IPS DF 6.9 (cell line): ENCODE measurements around the gene MMRN2.
"Not testable (repeated sequence)": the region's sequence is repeated elsewhere in the genome, so short reads cannot be mapped to it uniquely, and the experiment has no call there.

Experiments
- DNase-seq: peaks from one replicate; pipeline ENCODE4 v3.0.0-alpha.2; 2013; ENCODE audit warnings: low read depth, low spot score
- H3K27ac ChIP-seq: one replicate; pipeline ENCODE4 v1.5.1; 2013; ENCODE audit warnings: low read length, control low read depth
- H3K27me3 ChIP-seq: 2 replicates; pipeline ENCODE4 v1.6.1; 2013; ENCODE audit warnings: mild to moderate bottlenecking, low read length; ENCODE audit not compliant: control insufficient read depth, insufficient read depth
- H3K36me3 ChIP-seq: 2 replicates; pipeline ENCODE4 v1.6.1; 2013; ENCODE audit warnings: low read length; ENCODE audit not compliant: control insufficient read depth, insufficient read depth
- H3K4me1 ChIP-seq: 2 replicates; pipeline ENCODE4 v1.6.1; 2013; ENCODE audit warnings: low read length; ENCODE audit not compliant: control insufficient read depth, insufficient read depth
- H3K4me3 ChIP-seq: 2 replicates; pipeline ENCODE4 v1.5.1; 2013; ENCODE audit warnings: mild to moderate bottlenecking, low read length
- H3K9me3 ChIP-seq: 2 replicates; pipeline ENCODE4 v1.6.1; 2013; ENCODE audit warnings: low read length, inconsistent platforms; ENCODE audit not compliant: control insufficient read depth, insufficient read depth
- WGBS: extraction: QIAGEN DNeasy Blood & Tissue Kit; methylation state at CpG from one replicate; pipeline ENCODE4 v1.1.7; 2013; ENCODE audit warnings: mixed read lengths, missing lambda C conversion rate; ENCODE audit not compliant: insufficient read length, insufficient coverage; 5-methylcytosine and 5-hydroxymethylcytosine counted together

Gene MMRN2, protein sequence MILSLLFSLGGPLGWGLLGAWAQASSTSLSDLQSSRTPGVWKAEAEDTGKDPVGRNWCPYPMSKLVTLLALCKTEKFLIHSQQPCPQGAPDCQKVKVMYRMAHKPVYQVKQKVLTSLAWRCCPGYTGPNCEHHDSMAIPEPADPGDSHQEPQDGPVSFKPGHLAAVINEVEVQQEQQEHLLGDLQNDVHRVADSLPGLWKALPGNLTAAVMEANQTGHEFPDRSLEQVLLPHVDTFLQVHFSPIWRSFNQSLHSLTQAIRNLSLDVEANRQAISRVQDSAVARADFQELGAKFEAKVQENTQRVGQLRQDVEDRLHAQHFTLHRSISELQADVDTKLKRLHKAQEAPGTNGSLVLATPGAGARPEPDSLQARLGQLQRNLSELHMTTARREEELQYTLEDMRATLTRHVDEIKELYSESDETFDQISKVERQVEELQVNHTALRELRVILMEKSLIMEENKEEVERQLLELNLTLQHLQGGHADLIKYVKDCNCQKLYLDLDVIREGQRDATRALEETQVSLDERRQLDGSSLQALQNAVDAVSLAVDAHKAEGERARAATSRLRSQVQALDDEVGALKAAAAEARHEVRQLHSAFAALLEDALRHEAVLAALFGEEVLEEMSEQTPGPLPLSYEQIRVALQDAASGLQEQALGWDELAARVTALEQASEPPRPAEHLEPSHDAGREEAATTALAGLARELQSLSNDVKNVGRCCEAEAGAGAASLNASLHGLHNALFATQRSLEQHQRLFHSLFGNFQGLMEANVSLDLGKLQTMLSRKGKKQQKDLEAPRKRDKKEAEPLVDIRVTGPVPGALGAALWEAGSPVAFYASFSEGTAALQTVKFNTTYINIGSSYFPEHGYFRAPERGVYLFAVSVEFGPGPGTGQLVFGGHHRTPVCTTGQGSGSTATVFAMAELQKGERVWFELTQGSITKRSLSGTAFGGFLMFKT

DNA sequence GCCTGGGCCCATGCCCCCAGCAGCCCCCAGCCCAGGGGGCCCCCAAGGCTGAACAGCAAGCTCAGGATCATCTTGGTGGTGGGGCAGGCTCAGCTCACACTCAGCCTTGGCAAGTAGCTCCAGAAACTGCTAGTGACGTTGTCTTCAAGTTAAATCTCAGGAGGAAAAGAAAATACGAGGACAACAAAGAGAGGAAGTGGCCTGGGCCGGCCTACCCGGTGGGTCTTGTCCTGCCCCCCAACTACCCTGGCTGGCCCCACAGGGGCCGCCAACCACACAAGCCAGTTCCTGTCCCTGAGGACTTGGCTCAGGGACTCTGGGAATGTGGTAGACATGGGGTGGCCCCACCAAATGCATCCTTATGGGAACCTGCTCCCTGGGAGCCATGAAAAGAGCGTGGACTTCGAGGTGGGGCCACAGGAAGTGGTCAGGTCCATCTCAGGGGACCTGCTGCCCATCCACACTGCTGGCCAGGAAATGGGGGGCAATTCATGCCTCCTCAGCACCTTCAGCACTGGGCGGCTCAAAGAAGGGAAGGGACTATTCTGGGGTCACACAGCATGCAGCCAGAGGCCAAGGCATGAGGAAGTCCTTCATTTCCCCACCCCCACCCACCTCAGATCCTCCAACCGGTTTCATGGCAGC, at the start of gene MMRN2:
MMRN2 (minus strand) TSS at position 145 of the 645 bp plus-strand sequence; CDS start at position 71, 74 bp downstream.
- Histone ChIP-seq H3K4me1 (peaks cover 40% of the 10 kb centered on the region), H3K9me3 (no peaks in the 10 kb centered on the region), H3K36me3 (no peaks in the 10 kb centered on the region), H3K4me3 (no peak within 1 kb of the TSS), H3K27ac (no peak within 1 kb of the TSS), H3K27me3 (no peaks in the 10 kb centered on the region)
- DNase-seq, result no peak
- no CpG with 5 or more reads among the region's 9 CpGs for WGBS

DNA sequence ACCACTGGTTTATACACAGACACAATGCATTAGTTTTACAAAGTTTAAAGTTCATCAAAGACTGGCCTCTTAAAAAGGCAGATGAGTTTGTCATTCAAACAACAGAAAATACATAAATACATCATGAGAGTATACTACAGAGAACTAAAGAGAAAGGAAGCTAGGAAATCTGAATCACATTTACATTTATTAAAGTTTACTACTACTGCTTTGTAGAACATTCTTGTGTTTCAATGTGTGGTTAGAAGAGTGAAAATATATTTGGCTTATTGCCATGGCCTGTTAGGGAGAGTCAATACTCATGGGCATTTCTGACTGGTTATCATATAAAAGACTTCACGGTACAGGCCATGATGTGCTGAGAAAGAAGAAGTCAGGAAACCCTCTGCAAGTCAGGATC, 49.7 kb upstream of the MMRN2 start:
- not testable (repeated sequence) for H3K9me3 ChIP-seq, DNase-seq, H3K4me1 ChIP-seq, H3K36me3 ChIP-seq, H3K4me3 ChIP-seq, H3K27ac ChIP-seq, H3K27me3 ChIP-seq
- no CpG with 5 or more reads among the region's 1 CpG for WGBS

DNA sequence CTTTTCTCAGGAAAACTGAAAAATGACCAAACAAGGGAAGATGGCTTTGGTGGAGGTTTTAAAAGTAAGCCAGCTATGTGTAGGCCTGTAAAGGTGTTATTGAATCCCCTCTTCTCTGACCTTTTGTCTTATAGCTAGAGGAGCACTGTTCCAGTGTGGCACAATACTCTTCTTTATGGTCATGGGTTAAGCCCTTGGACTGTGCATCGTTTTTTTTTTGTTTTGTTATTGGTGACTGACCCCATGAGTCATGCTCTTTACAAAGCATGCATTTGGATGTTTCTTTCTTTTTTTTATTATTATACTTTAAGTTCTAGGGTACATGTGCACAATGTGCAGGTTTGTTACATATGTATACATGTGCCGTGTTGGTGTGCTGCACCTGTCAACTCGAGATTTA, 43.1 kb upstream of the MMRN2 start:
- no peak for DNase-seq
- no peaks in the 10 kb centered on the region for H3K27me3 ChIP-seq
- H3K4me3 ChIP-seq, result no peak overlapping the region
- no CpG with 5 or more reads among the region's 3 CpGs for WGBS
- H3K4me1 ChIP-seq, result no peaks in the 10 kb centered on the region
- no peak overlapping the region for H3K27ac ChIP-seq
- no peaks in the 10 kb centered on the region for H3K36me3 ChIP-seq
- no peaks in the 10 kb centered on the region for H3K9me3 ChIP-seq

DNA sequence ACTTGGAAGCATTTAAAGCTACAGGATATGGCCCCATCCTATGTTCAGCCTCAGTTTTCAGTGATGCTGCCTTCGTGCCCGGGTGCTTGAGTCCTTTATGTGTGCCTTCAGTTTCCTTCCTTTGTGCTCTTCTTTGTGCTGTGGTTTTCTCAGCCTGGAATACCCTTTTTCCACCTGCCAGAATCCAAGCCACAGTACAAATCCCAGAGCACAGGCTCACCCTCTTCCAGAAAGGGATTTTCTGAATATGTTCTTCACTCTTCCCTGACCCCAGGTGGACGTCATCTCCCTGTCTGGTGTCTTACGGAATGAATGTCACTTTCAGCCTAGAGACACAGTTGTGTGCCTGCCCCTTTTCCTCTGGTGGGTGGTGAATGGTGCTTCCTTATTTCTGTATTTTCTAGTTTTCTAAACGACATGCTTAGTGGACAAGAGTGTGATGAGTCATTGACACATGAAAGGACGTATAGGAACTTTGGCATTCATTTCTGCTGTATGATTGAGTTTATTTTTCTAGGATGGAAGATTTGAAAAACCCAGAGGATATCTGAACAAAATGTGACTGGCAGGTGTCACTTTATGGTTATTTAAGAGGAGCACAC, 42.5 kb upstream of the MMRN2 start:
- no CpG with 5 or more reads among the region's 6 CpGs for WGBS
- not testable (repeated sequence) for DNase-seq

DNA sequence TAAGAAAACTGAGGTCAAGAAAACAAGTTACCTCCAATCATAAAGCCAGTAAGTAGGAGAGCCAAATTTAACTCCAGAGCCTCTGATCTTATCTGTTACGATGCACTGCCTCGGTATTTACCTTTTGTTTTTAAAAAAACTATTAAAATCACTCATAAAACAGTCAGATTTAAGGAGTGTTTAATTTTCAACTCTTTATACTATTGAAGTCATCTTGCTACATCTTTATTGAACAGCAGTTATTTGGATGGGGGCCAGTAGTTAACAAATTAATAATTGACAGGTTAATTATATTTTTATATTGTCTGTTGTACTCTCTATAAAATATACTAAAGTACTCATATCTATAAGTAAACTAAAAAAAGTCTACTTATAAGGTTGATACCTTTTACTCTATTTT, 35.5 kb upstream of the MMRN2 start:
- WGBS, result no CpG with 5 or more reads among the region's 2 CpGs
- no peak for DNase-seq
- no peaks in the 10 kb centered on the region for H3K27me3 ChIP-seq
- H3K9me3 ChIP-seq, result no peaks in the 10 kb centered on the region
- no peak overlapping the region for H3K27ac ChIP-seq
- no peaks in the 10 kb centered on the region for H3K36me3 ChIP-seq
- no peak overlapping the region for H3K4me3 ChIP-seq
- no peaks in the 10 kb centered on the region for H3K4me1 ChIP-seq

More for the DNA sequence above, 42.5 kb upstream of the MMRN2 start:
- H3K27ac ChIP-seq, H3K9me3 ChIP-seq, H3K36me3 ChIP-seq, H3K27me3 ChIP-seq, H3K4me1 ChIP-seq, H3K4me3 ChIP-seq: not testable (repeated sequence)

DNA sequence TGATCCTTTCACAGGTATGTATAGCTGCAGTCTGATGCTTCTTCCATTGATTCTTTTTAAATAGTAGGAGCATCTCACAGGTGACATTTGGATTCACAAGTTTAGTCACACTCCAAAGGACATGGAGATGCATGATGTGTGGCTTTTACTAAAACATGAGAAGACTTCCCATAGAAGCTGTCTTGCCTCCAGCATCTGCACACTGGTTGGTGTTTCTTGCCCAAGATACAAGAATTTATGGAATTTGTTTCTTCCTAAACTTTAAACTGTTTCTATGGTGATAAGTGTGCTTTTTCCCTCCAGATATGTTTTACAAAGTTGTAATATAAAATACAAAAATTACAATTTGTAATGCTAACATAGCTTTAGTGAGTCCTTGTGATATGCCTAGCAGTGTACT, 35.0 kb upstream of the MMRN2 start:
- Histone ChIP-seq H3K4me1 (no peaks in the 10 kb centered on the region), H3K9me3 (no peaks in the 10 kb centered on the region), H3K27me3 (no peaks in the 10 kb centered on the region), H3K36me3 (no peaks in the 10 kb centered on the region), H3K4me3 (no peak overlapping the region), H3K27ac (no peak overlapping the region)
- DNase-seq, result no peak

DNA sequence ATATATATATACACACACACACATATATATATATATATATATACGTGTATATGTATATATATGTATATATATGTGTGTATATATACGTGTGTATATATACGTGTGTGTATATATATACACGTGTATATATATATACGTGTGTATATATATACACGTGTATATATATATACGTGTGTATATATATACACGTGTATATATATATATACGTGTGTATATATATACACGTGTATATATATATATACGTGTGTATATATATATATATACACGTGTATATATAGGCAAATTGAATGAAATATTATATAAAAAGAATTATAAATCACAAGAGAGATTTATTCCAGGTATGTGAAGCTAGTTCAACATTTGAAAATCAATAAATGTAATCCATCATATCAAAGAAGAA, 33.9 kb upstream of the MMRN2 start:
- WGBS, result no CpG with 5 or more reads among the region's 12 CpGs
- not testable (repeated sequence) for H3K27me3 ChIP-seq, H3K4me3 ChIP-seq, H3K27ac ChIP-seq, H3K36me3 ChIP-seq, DNase-seq, H3K4me1 ChIP-seq, H3K9me3 ChIP-seq

DNA sequence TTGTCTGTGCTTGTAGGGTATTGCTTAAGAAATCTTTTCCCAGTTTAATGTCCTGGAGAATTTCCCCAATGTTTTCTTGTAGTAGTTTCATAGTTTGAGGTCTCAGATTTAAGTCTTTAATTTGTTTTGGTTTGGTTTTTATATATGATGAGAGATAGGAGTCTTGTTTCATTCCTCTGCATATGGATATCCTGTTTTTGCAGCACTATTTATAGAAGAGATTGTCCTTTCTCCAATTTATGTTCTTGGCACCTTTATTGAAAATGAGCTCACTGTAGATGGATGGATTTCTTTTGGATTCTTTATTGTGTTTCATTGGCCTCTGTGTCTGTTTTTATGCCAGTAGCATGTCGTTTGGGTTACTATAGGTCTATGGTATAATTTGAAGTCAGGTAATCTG, 31.1 kb upstream of the MMRN2 start:
- H3K4me3 ChIP-seq, result no peak overlapping the region
- no CpG with 5 or more reads among the region's 1 CpG for WGBS
- no peak for DNase-seq

DNA sequence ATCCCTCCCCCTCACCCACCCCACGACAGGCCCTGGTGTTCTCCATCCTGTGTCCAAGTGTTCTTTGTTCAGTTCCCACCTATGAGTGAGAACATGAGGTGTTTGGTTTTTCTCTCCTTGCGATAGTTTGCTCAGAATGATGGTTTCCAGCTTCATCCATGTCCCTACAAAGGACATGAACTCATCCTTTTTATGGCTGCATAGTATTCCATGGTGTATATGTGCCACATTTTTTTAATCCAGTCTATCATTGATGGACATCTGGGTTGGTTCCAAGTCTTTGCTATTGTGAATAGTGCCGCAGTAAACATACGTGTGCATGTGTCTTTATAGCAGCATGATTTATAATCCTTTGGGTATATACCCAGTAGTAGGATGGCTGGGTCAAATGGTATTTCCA, 27.1 kb upstream of the MMRN2 start:
- H3K4me1 ChIP-seq, H3K27me3 ChIP-seq, DNase-seq, H3K4me3 ChIP-seq, H3K9me3 ChIP-seq, H3K36me3 ChIP-seq, H3K27ac ChIP-seq: not testable (repeated sequence)
- no CpG with 5 or more reads among the region's 4 CpGs for whole genome bisulfite sequencing

More for the DNA sequence above, 31.1 kb upstream of the MMRN2 start:
- Histone ChIP-seq H3K27me3 (no peaks in the 10 kb centered on the region), H3K9me3 (no peaks in the 10 kb centered on the region), H3K36me3 (no peaks in the 10 kb centered on the region), H3K27ac (no peak overlapping the region), H3K4me1 (0 out of 2 replicates have a peak, but pooled peaks cover 1% of the 10 kb centered on the region)

DNA sequence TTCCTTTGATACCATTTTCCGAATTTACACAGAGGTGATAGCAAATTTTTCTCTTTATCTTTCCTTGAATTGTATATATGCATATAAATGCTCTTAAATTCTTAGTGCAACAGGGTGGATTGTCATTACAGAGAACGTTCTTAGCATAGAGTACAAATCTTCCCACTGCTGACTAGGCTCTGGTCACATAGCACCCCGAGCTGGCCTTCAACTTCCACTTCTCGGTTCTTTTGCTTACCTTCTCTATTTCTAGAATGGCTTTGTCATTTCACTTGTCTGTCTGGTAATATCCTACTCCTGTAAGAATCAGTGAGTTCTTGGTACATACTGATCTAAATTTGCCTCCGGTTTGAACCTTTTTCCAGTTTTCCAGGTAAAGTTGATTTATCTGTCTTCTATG, 24.3 kb upstream of the MMRN2 start:
- WGBS, result no CpG with 5 or more reads among the region's 5 CpGs
- Histone ChIP-seq H3K9me3 (no peaks in the 10 kb centered on the region), H3K27ac (no peak overlapping the region), H3K4me1 (no peaks in the 10 kb centered on the region), H3K27me3 (no peaks in the 10 kb centered on the region), H3K36me3 (no peaks in the 10 kb centered on the region), H3K4me3 (no peak overlapping the region)
- DNase-seq, result no peak
